GM12874 (cell line): ENCODE data around the gene RNF126.

ENCODE experiments used
- CTCF ChIP-seq: IDR thresholded peaks from 2 replicates; pipeline ENCODE4 v1.5.1; 2011; ENCODE audit warnings: low read depth, mild to moderate bottlenecking, control low read depth, low read length, moderate library complexity; ENCODE audit not compliant: insufficient read depth

Gene RNF126

DNA sequence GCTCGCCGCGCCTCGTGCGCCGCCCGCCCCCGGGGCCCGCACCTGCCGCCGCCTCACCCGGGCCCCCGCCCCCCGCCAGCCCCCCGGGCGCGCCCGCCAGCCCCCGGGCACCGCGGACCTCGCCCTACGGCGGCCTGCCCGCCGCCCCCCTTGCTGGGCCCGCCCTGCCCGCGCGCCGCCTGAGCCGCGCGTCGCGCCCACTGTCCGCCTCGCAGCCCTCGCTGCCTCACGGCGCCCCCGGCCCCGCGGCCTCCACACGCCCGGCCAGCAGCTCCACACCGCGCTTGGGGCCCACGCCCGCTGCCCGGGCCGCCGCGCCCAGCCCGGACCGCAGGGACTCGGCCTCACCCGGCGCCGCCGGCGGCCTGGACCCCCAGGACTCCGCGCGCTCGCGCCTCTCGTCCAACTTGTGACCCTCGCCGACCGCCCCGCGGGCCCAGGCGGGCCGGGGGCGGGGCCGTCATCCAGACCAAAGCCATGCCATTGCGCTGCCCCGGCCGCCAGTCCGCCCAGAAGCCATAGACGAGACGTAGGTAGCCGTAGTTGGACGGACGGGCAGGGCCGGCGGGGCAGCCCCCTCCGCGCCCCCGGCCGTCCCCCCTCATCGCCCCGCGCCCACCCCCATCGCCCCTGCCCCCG lies 46.8 kb downstream of the RNF126 start:
- TF ChIP-seq CTCF, result no peak

DNA sequence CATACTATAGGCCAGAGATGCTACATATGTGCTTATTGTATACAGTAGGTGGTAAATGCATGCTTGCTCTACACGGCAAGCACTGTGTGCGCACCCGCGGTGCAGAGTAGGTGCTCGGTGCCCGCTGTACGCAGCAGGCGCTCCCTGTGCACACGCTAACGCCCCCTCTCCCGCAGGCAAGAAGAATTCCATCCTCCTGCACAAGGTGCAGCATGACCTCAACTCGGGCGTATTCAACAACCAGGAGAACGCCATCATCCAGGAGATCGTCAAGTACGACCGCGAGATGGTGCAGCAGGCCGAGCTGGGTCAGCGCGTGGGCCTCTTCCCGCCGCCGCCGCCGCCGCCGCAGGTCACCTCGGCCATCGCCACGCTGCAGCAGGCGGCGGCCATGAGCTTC lies 47.4 kb downstream of the RNF126 start:
- TF ChIP-seq CTCF, result no peak

- no peak for TF ChIP-seq CTCF
These were observed 49.1 kb downstream of the RNF126 start for GRCh38 chr19:613732-614567.

DNA sequence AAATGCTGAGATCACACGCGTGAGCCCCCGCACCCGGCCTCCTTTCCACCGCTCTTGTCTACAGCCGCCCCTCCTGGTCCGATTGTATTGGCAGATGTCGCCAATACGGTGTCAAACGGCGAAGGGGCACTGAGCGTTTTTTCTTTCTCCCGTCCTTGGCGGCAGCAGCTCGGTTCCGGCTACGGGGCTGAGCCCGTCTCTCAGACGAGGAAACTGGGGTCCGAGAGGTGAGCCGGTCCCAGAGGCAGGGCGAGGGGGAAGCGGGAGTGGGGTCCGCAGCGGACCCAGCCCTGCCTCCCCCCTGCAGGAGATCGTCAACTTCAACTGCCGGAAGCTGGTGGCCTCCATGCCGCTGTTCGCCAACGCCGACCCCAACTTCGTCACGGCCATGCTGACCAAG lies 50.1 kb downstream of the RNF126 start:
- no peak for TF ChIP-seq CTCF

- no peak for TF ChIP-seq CTCF
These were observed 51.5 kb downstream of the RNF126 start for GRCh38 chr19:611481-611868.

DNA sequence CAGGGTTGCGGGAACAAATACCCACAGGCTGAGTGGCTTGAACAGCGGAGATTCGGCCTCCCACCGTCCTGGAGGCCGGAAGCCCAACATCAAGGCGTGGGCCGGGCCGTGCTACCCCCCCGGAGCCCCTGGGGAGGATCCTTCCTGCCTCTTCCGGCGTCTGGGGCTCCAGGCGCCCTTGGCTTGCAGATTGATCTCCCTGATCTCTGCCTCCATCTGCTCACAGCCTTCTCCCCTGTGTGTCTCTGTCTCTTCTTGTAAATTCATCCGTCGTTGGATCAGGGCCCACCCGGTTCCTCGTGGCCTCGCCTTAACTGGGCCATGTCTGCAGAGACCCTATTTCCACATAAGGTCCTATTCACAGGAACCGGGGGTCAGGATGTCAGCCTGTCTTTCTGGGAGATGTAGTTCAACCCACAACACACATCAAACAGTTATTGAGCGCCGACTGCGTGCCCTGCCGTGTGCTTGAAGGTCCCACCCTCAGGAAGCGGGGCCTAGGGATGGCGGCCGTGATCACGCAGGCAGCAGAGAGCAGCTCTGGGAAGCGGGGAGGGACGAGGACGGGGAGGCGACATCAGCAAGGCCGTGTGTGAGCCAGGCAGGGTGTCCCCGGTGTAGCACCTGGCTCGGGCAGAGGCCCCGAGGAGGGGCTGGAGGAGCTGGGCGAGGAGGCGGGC lies 52.1 kb downstream of the RNF126 start:
- no peak for TF ChIP-seq CTCF

GRCh38 chr19:610071-610800 lies 52.8 kb downstream of the RNF126 start:
- TF ChIP-seq CTCF, result no peak
